Sigmoid colon (tissue), 7 donors: ENCODE measurements around the gene SUPT6H. TPM values are rescaled to one million over a fixed set of nuclear protein-coding genes. Genes with fewer than 3 reads are reported as not detected.

Source experiments
- DNase-seq: peaks from one replicate; pipeline ENCODE4 v3.0.0-alpha.2; 2019
- H3K27ac ChIP-seq, 4 donors: fragments of 200-600 bp; sonication (generic); one replicate each; pipeline ENCODE4 v1.5.1; 2016 to 2019; ENCODE audit warnings: mild to moderate bottlenecking in 1 of 4
- H3K27me3 ChIP-seq, 3 donors: fragments of 200-600 bp; sonication (generic); one replicate each; pipeline ENCODE4 v1.5.1; 2019; ENCODE audit warnings: mild to moderate bottlenecking in 1 of 3
- H3K36me3 ChIP-seq, 4 donors: fragments of 200-600 bp; sonication (generic); one replicate each; pipeline ENCODE4 v1.5.1; 2016 to 2019
- H3K4me1 ChIP-seq, 4 donors: fragments of 200-600 bp; sonication (generic); one replicate each; pipeline ENCODE4 v1.5.1; 2017 to 2019
- H3K4me3 ChIP-seq, 4 donors: fragments of 200-600 bp; sonication (generic); one replicate each; pipeline ENCODE4 v1.5.1; 2017 to 2019; ENCODE audit warnings: mild to moderate bottlenecking in 2 of 4, moderate library complexity in 1 of 4
- H3K9me3 ChIP-seq, 4 donors: fragments of 200-600 bp in 3 of 4; sonication (generic) in 3 of 4; one replicate each; pipeline versions ENCODE4 v1.5.1 to v1.6.1; 2013 to 2019
- CTCF ChIP-seq, 4 experiments: fragments of 450-650 bp in 3 of 4; fragments of 200-600 bp in 1 of 4; IDR thresholded peaks; one replicate each; pipeline ENCODE4 v1.5.1; 2016 to 2019; ENCODE audit warnings: antibody characterized with exemption in 4 of 4, mild to moderate bottlenecking in 3 of 4, moderate library complexity in 2 of 4
- EP300 ChIP-seq, 4 donors: sonication (generic); formaldehyde crosslinking; IDR thresholded peaks; one replicate each; pipeline ENCODE4 v1.6.1; 2017; ENCODE audit warnings: antibody characterized with exemption in 4 of 4
- POLR2A ChIP-seq, 2 donors: fragments of 450-650 bp; IDR thresholded peaks; one replicate each; pipeline ENCODE4 v1.6.1; 2016; ENCODE audit warnings: antibody characterized with exemption in 2 of 2, mild to moderate bottlenecking in 2 of 2, moderate library complexity in 2 of 2
- POLR2AphosphoS5 ChIP-seq, 4 donors: sonication (generic); formaldehyde crosslinking; IDR thresholded peaks; one replicate each; pipeline ENCODE4 v1.6.1; 2017; ENCODE audit warnings: antibody characterized with exemption in 4 of 4
- whole genome bisulfite sequencing, 2 donors: extraction: QIAGEN DNeasy Blood & Tissue Kit; methylation state at CpG; one replicate each; pipeline ENCODE4 v1.1.7; 2013; 5-methylcytosine and 5-hydroxymethylcytosine counted together
- intact Hi-C: fragments of 100-400 bp; cut with DNase I; formaldehyde crosslinking; loops from one replicate; pipeline ENCODE4 v1.15.1; 2023
- polyA plus RNA-seq, 3 donors: library from polyadenylated mRNA; stranded (reverse); fragments of 200-250 nt; gene quantifications; one replicate each; pipeline ENCODE4 v1.2.3, GENCODE V29; 2013
- total RNA-seq, 4 donors: library from RNA; depleted of rRNA; stranded (reverse); fragments of >200 nt; gene quantifications; one replicate each; pipeline ENCODE4 v1.1.0, GENCODE V29; 2016
- donor health status: healthy with polysubstance abuse.
- donor health status: Bipolar disorder and iron deficiency.
- donor health status: healthy.

Gene SUPT6H
- total and polyA plus RNA-seq, 7 donors = 12.0 to 75.6 (median 49.0) TPM

- Histone ChIP-seq H3K4me1 (no peaks in the 10 kb centered on the region), H3K27ac (no peak overlapping the region), H3K36me3 (peaks cover 29 to 97% (median 54%) of the 10 kb centered on the region in 4 donors), H3K9me3 (no peaks in the 10 kb centered on the region), H3K27me3 (no peaks in the 10 kb centered on the region), H3K4me3 (no peak overlapping the region)
- no peak for TF ChIP-seq POLR2AphosphoS5 (IDR thresholded peaks at IDR 0.05)
- TF ChIP-seq CTCF (IDR thresholded peaks at IDR 0.05) = no peak
- TF ChIP-seq EP300 (IDR thresholded peaks at IDR 0.05) = no peak
- TF ChIP-seq POLR2A (IDR thresholded peaks at IDR 0.05) = no peak
- WGBS, 2 donors = 90 to 94% methylated on average over 4 of the region's 4 CpGs
- intact Hi-C loops = no loop called here
- no peak for DNase-seq
These were observed 38.3 kb upstream of the SUPT6H start for GRCh38 chr17:28623696-28624095.

GRCh38 chr17:28624148-28624547, 37.9 kb upstream of the SUPT6H start:
- H3K27me3 ChIP-seq = no peaks in the 10 kb centered on the region
- H3K36me3 ChIP-seq = peaks cover 25 to 97% (median 50%) of the 10 kb centered on the region in 4 donors
- no peak for DNase-seq
- no peak for TF ChIP-seq POLR2A (IDR thresholded peaks at IDR 0.05)
- no peak for TF ChIP-seq POLR2AphosphoS5 (IDR thresholded peaks at IDR 0.05)
- TF ChIP-seq EP300 (IDR thresholded peaks at IDR 0.05) = no peak
- no peaks in the 10 kb centered on the region for H3K9me3 ChIP-seq
- no peak overlapping the region for H3K27ac ChIP-seq
- H3K4me1 ChIP-seq = no peaks in the 10 kb centered on the region
- WGBS, 2 donors = 90 to 92% methylated on average over 2 of the region's 2 CpGs
- intact Hi-C loops = no loop called here
- H3K4me3 ChIP-seq = no peak overlapping the region

GRCh38 chr17:28626818-28627217, 35.2 kb upstream of the SUPT6H start:
- intact Hi-C loops = no loop called here
- peaks cover 22 to 97% (median 47%) of the 10 kb centered on the region in 4 donors for H3K36me3 ChIP-seq
- TF ChIP-seq POLR2A (IDR thresholded peaks at IDR 0.05) = no peak
- no peak for TF ChIP-seq CTCF (IDR thresholded peaks at IDR 0.05)
- no peak for TF ChIP-seq POLR2AphosphoS5 (IDR thresholded peaks at IDR 0.05)
- H3K4me1 ChIP-seq = no peaks in the 10 kb centered on the region
- no peak overlapping the region for H3K27ac ChIP-seq
- no peaks in the 10 kb centered on the region for H3K27me3 ChIP-seq
- 93 to 95% methylated on average over 4 of the region's 4 CpGs for WGBS, 2 donors
- no peak for DNase-seq
- no peak overlapping the region for H3K4me3 ChIP-seq
- no peaks in the 10 kb centered on the region for H3K9me3 ChIP-seq

- 91 to 93% methylated on average over 14 of the region's 14 CpGs for WGBS, 2 donors
- H3K4me1 ChIP-seq = no peaks in the 10 kb centered on the region
- peaks cover 41 to 100% (median 86%) of the 10 kb centered on the region in 4 donors for H3K36me3 ChIP-seq
These were observed 27.7 kb upstream of the SUPT6H start for GRCh38 chr17:28634206-28634865.

GRCh38 chr17:28635506-28635905, 26.5 kb upstream of the SUPT6H start:
- Histone ChIP-seq H3K9me3 (no peaks in the 10 kb centered on the region), H3K27me3 (no peaks in the 10 kb centered on the region), H3K27ac (no peak overlapping the region), H3K36me3 (peaks cover 46 to 100% (median 88%) of the 10 kb centered on the region in 4 donors), H3K4me3 (no peak overlapping the region), H3K4me1 (no peaks in the 10 kb centered on the region)
- 95 to 97% methylated on average over 1 of the region's 1 CpG for WGBS, 2 donors
- no peak for TF ChIP-seq CTCF (IDR thresholded peaks at IDR 0.05)
- no peak for TF ChIP-seq POLR2A (IDR thresholded peaks at IDR 0.05)
- no peak for TF ChIP-seq EP300 (IDR thresholded peaks at IDR 0.05)
- no peak for TF ChIP-seq POLR2AphosphoS5 (IDR thresholded peaks at IDR 0.05)
- intact Hi-C loops = no loop called here
- DNase-seq = no peak

More at GRCh38 chr17:28634206-28634865, 27.7 kb upstream of the SUPT6H start:
- TF ChIP-seq POLR2A (IDR thresholded peaks at IDR 0.05) (no peak), EP300 (IDR thresholded peaks at IDR 0.05) (no peak), POLR2AphosphoS5 (IDR thresholded peaks at IDR 0.05) (no peak), CTCF (IDR thresholded peaks at IDR 0.05) (no peak)
- Histone ChIP-seq H3K4me3 (no peak overlapping the region), H3K27ac (no peak overlapping the region), H3K27me3 (no peaks in the 10 kb centered on the region), H3K9me3 (no peaks in the 10 kb centered on the region)
- intact Hi-C loops = no loop called here
- no peak for DNase-seq
